CD4-positive, alpha-beta T cell (primary cell): ENCODE measurements around the gene NPSR1. TPM values are rescaled to one million over a fixed set of nuclear protein-coding genes. Genes with fewer than 3 reads are reported as not detected.
"Not testable (repeated sequence)": the region's sequence is repeated elsewhere in the genome, so short reads cannot be mapped to it uniquely, and the experiment has no call there.

Source experiments
- ATAC-seq: fragments of 200-7000 bp; cut with Tn5 transposase; one replicate; pipeline ENCODE4 v1.10.0; 2022; ENCODE audit warnings: mild to moderate bottlenecking; ENCODE audit not compliant: poor library complexity
- CTCF ChIA-PET: fragments of 350-600 bp; sonication (Branson Sonifier 250); formaldehyde crosslinking; loops from one replicate; lab custom pipeline; 2021; ENCODE audit warnings: antibody characterized with exemption, inconsistent platforms; lab: Charles Lee
- POLR2A ChIA-PET: fragments of 350-600 bp; sonication (Branson Sonifier 250); formaldehyde crosslinking; loops from one replicate; lab custom pipeline; 2021; ENCODE audit warnings: antibody characterized with exemption, inconsistent platforms; lab: Charles Lee
- DNase-seq, 14 experiments: peaks; one replicate each; pipeline ENCODE4 v3.0.0-alpha.2; 2013 to 2020; ENCODE audit warnings: mixed read lengths in 2 of 14
- H3K27ac ChIP-seq, 2 donors: one replicate each; pipeline versions ENCODE4 v1.5.1 to v1.7.0; 2013; ENCODE audit warnings: low read length in 2 of 2, low read depth in 1 of 2, mild to moderate bottlenecking in 1 of 2
- H3K27me3 ChIP-seq, 2 experiments: 1 replicate in 1 of 2; 2 replicates in 1 of 2; pipeline versions ENCODE4 v1.6.1 to v1.7.0; 2013; ENCODE audit warnings: low read length in 2 of 2, control low read depth in 1 of 2, mild to moderate bottlenecking in 1 of 2, moderate library complexity in 1 of 2; ENCODE audit not compliant: insufficient read depth in 2 of 2, control insufficient read depth in 1 of 2
- H3K36me3 ChIP-seq: one replicate; pipeline ENCODE4 v1.6.1; 2013; ENCODE audit warnings: low read length, control low read depth; ENCODE audit not compliant: insufficient read depth
- H3K4me1 ChIP-seq: one replicate; pipeline ENCODE4 v1.6.1; 2013; ENCODE audit warnings: low read length, control low read depth; ENCODE audit not compliant: insufficient read depth
- H3K4me3 ChIP-seq: one replicate; pipeline ENCODE4 v1.5.1; 2013; ENCODE audit warnings: mild to moderate bottlenecking, low read length, moderate library complexity
- H3K9me3 ChIP-seq, 2 experiments: 1 replicate in 1 of 2; 2 replicates in 1 of 2; pipeline versions ENCODE4 v1.6.1 to v1.7.0; 2013; ENCODE audit warnings: low read length in 2 of 2, mild to moderate bottlenecking in 2 of 2, control low read depth in 1 of 2, moderate library complexity in 1 of 2; ENCODE audit not compliant: control insufficient read depth in 1 of 2, insufficient read depth in 1 of 2
- H3K27ac Mint-ChIP-seq: one replicate; pipeline ENCODE4 v1.8.0; 2020; ENCODE audit warnings: mixed read lengths
- H3K27me3 Mint-ChIP-seq: one replicate; pipeline ENCODE4 v1.8.0; 2021; ENCODE audit warnings: mixed read lengths
- H3K36me3 Mint-ChIP-seq: one replicate; pipeline ENCODE4 v1.8.0; 2021; ENCODE audit warnings: low read depth, mixed read lengths
- H3K4me1 Mint-ChIP-seq: one replicate; pipeline ENCODE4 v1.8.0; 2021; ENCODE audit warnings: low read depth, mixed read lengths
- H3K4me3 Mint-ChIP-seq: one replicate; pipeline ENCODE4 v1.8.0; 2020; ENCODE audit warnings: mild to moderate bottlenecking, mixed read lengths
- H3K9me3 Mint-ChIP-seq: one replicate; pipeline ENCODE4 v1.8.0; 2020; ENCODE audit warnings: mixed read lengths
- intact Hi-C, 2 experiments: fragments of 100-400 bp; cut with DNase I in 1 of 2; cut with micrococcal nuclease in 1 of 2; formaldehyde crosslinking; loops; one replicate each; pipeline versions ENCODE4 v1.15.1 to v1.9.0; 2023 to 2025; cut with DNase I, micrococcal nuclease
- total RNA-seq, 174 experiments: library from RNA in 2 of 174; stranded (reverse) in 2 of 174; gene quantifications; one replicate each; pipeline ENCODE4 v1.2.3 and lab custom pipeline; 2021 to 2026
- TF ChIP-seq, protein P1 (sequence below): fragments of 200-600 bp; IDR thresholded peaks from one replicate; pipeline ENCODE4 v1.8.0; 2022; ENCODE audit warnings: antibody characterized with exemption, mild to moderate bottlenecking

Gene NPSR1
- total RNA-seq, 2 experiments from 2014 or later = not detected

DNA sequence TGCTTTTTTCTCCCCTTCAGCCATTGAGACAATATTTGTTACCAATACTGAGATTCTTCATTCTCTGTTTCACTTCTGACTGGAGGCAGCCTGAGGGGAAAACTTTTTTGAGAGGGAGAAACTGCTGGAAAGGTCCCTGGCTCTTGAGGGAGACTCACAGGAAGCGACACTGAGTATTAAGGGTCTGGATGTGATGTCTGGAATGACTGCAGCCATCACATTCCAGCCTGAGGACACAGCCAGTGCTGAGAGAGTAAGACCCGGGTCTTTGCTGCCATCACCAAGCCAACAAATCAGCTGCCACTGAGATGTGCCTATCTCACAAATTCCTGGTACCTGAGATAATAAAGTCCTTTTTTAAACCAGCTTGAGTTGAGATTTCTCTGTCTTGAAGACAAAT lies 221.9 kb downstream of the NPSR1 start:
- ATAC-seq (no peak), DNase-seq (no peak)
- H3K4me3 Mint-ChIP-seq = no peak overlapping the region
- H3K36me3 Mint-ChIP-seq = no peaks in the 10 kb centered on the region
- H3K27me3 Mint-ChIP-seq = no peaks in the 10 kb centered on the region
- H3K27me3 ChIP-seq = no peaks in the 10 kb centered on the region
- peaks cover 7 to 8% of the 10 kb centered on the region in 2 experiments for H3K9me3 ChIP-seq
- ChIA-PET POLR2A (no interaction called here), CTCF (no interaction called here)
- H3K4me3 ChIP-seq = no peak overlapping the region
- intact Hi-C loops = no loop called here
- TF ChIP-seq, protein P1, sequence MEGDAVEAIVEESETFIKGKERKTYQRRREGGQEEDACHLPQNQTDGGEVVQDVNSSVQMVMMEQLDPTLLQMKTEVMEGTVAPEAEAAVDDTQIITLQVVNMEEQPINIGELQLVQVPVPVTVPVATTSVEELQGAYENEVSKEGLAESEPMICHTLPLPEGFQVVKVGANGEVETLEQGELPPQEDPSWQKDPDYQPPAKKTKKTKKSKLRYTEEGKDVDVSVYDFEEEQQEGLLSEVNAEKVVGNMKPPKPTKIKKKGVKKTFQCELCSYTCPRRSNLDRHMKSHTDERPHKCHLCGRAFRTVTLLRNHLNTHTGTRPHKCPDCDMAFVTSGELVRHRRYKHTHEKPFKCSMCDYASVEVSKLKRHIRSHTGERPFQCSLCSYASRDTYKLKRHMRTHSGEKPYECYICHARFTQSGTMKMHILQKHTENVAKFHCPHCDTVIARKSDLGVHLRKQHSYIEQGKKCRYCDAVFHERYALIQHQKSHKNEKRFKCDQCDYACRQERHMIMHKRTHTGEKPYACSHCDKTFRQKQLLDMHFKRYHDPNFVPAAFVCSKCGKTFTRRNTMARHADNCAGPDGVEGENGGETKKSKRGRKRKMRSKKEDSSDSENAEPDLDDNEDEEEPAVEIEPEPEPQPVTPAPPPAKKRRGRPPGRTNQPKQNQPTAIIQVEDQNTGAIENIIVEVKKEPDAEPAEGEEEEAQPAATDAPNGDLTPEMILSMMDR = no peak
- no peaks in the 10 kb centered on the region for H3K36me3 ChIP-seq
- no peak overlapping the region for H3K27ac Mint-ChIP-seq
- no peaks in the 10 kb centered on the region for H3K4me1 Mint-ChIP-seq
- no peak overlapping the region for H3K27ac ChIP-seq
- H3K9me3 Mint-ChIP-seq = peaks cover 10% of the 10 kb centered on the region
- H3K4me1 ChIP-seq = no peaks in the 10 kb centered on the region

DNA sequence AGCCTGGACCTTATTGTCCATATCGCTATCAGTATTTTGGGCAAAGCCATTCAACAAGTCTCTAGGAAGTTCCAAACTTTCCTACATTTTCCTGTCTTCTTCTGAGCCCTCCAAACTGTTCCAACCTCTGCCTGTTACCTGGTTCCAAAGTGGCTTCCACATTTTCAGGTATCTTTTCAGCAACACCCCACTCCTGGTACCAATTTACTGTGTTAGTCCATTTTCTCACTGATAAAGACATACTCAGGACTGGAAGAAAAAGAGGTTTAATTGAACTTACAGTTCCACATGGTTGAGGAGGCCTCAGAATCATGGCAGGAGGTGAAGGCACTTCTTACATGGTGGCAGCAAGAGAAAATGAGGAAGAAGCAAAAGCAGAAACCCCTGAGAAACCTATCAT lies 225.8 kb downstream of the NPSR1 start:
- H3K9me3 ChIP-seq, H3K27me3 Mint-ChIP-seq, ATAC-seq, H3K4me1 ChIP-seq, H3K27ac ChIP-seq, DNase-seq, POLR2A ChIA-PET, H3K4me1 Mint-ChIP-seq, H3K36me3 Mint-ChIP-seq, CTCF ChIA-PET, H3K27me3 ChIP-seq, H3K9me3 Mint-ChIP-seq, H3K27ac Mint-ChIP-seq, intact Hi-C loops, H3K36me3 ChIP-seq, H3K4me3 ChIP-seq, H3K4me3 Mint-ChIP-seq: not testable (repeated sequence)

DNA sequence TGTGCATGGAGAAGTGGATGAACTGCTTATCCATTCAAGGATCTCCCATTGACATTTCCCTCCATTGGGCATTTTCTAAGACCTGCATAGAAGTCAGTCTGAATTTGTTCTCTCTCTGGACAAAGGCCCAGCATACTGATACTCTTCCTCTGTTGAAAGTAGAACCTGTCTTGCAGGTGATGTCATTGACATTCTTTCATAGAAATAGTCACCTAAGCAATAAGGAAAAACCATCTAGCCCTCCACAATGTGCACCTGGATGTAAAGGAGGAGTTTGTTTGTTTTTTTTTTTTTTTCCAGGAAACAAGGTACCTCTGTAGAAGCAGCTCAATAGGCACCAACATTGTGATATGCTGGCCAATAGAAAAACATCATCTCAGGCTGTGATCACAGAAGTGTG lies 228.8 kb downstream of the NPSR1 start:
- Histone ChIP-seq H3K27me3 (peaks cover 0 to 2% of the 10 kb centered on the region in 2 experiments), H3K4me1 (no peaks in the 10 kb centered on the region), H3K4me3 (no peak overlapping the region), H3K9me3 (peaks cover 7 to 8% of the 10 kb centered on the region in 2 experiments), H3K36me3 (no peaks in the 10 kb centered on the region), H3K27ac (no peak overlapping the region)
- no peak overlapping the region for H3K27ac Mint-ChIP-seq
- CTCF ChIA-PET = no interaction called here
- no peak for ATAC-seq
- no peaks in the 10 kb centered on the region for H3K4me1 Mint-ChIP-seq
- no peak for DNase-seq
- no peaks in the 10 kb centered on the region for H3K36me3 Mint-ChIP-seq
- peaks cover 12% of the 10 kb centered on the region for H3K27me3 Mint-ChIP-seq
- no peak overlapping the region for H3K4me3 Mint-ChIP-seq
- POLR2A ChIA-PET = no interaction called here
- intact Hi-C loops = no loop called here
- TF ChIP-seq, protein P1 = no peak
- H3K9me3 Mint-ChIP-seq = peaks cover 8% of the 10 kb centered on the region

DNA sequence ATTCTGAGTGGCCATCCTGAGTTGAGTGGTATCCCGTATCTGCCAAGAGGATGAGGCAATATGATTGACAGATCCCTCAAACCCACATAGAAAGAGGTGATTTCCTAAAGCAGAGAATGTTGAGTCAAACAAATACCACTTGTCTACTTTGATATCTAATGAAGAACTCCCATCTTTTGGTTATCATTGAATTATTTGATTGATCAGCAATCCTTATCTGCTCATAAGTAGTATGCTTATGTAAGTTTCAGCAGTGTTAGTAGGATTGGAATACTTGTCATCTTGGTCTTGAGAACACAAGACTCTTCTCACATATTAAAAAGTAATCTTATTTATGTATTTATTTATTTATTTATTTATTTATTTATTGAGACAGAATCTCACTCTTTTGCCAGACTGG lies 231.9 kb downstream of the NPSR1 start:
- Mint-ChIP-seq H3K36me3 (no peaks in the 10 kb centered on the region), H3K27me3 (peaks cover 12% of the 10 kb centered on the region), H3K9me3 (peaks cover 6% of the 10 kb centered on the region), H3K4me3 (no peak overlapping the region), H3K4me1 (no peaks in the 10 kb centered on the region), H3K27ac (no peak overlapping the region)
- no peak overlapping the region for H3K4me3 ChIP-seq
- H3K36me3 ChIP-seq = no peaks in the 10 kb centered on the region
- no peak overlapping the region for H3K27ac ChIP-seq
- TF ChIP-seq, protein P1 = no peak
- ATAC-seq = no peak
- DNase-seq = no peak
- peaks cover 0 to 2% of the 10 kb centered on the region in 2 experiments for H3K27me3 ChIP-seq
- CTCF ChIA-PET = no interaction called here
- H3K4me1 ChIP-seq = no peaks in the 10 kb centered on the region
- POLR2A ChIA-PET = no interaction called here
- intact Hi-C loops = no loop called here
- peaks cover 0 to under 1% of the 10 kb centered on the region in 2 experiments for H3K9me3 ChIP-seq
